Neural cell (in vitro differentiated cells): ENCODE measurements around the gene CDH4. TPM values are rescaled to one million over a fixed set of nuclear protein-coding genes. Genes with fewer than 3 reads are reported as not detected.

Source experiments
- H2AFZ ChIP-seq: fragments of 200-600, 300-800 bp; sonication (generic), shearing (Covaris generic); 2 replicates; pipeline ENCODE4 v1.6.0; 2014; ENCODE audit warnings: low read depth, mild to moderate bottlenecking, antibody characterized with exemption, low read length, moderate library complexity
- H3F3A ChIP-seq: fragments of 200-600 bp; shearing (Covaris generic); 2 replicates; pipeline ENCODE4 v1.6.1; 2016; ENCODE audit warnings: mild to moderate bottlenecking, moderate library complexity, mixed read lengths, antibody characterized with exemption, low read length; ENCODE audit not compliant: insufficient read depth, poor library complexity, severe bottlenecking
- H3K27ac ChIP-seq: fragments of 200-600, 300-800 bp; sonication (generic), shearing (Covaris generic); 2 replicates; pipeline ENCODE4 v1.5.1; 2014; ENCODE audit warnings: mild to moderate bottlenecking, low read length, moderate library complexity
- H3K27me3 ChIP-seq: fragments of 300-800, 200-600 bp; sonication (generic), shearing (Covaris generic); 2 replicates; pipeline ENCODE4 v1.6.0; 2014; ENCODE audit warnings: mild to moderate bottlenecking, low read depth, low read length, moderate library complexity; ENCODE audit not compliant: insufficient read depth
- H3K36me3 ChIP-seq: fragments of 300-800, 200-600 bp; sonication (generic), shearing (Covaris generic); 2 replicates; pipeline ENCODE4 v1.5.1; 2014; ENCODE audit warnings: mild to moderate bottlenecking, antibody characterized with exemption, low read length, moderate library complexity; ENCODE audit not compliant: insufficient read depth
- H3K4me2 ChIP-seq: fragments of 300-800, 200-600 bp; sonication (generic), shearing (Covaris generic); 2 replicates; pipeline ENCODE4 v1.6.0; 2014; ENCODE audit warnings: mild to moderate bottlenecking, low read length
- H3K4me3 ChIP-seq: fragments of 300-800, 200-600 bp; sonication (generic), shearing (Covaris generic); 2 replicates; pipeline ENCODE4 v1.5.1; 2014; ENCODE audit warnings: mild to moderate bottlenecking, low read length, moderate library complexity
- H3K79me2 ChIP-seq: fragments of 200-600 bp; shearing (Covaris generic); replicated peaks from 2 replicates; pipeline ENCODE4 v1.6.0; 2014; ENCODE audit warnings: mild to moderate bottlenecking, low read length, moderate library complexity; ENCODE audit not compliant: insufficient read depth
- H3K9ac ChIP-seq: fragments of 300-800, 200-600 bp; sonication (generic), shearing (Covaris generic); 2 replicates; pipeline ENCODE4 v1.6.1; 2016; ENCODE audit warnings: mild to moderate bottlenecking, low read length, mixed read lengths
- H3K9me2 ChIP-seq: fragments of 200-600 bp; shearing (Covaris generic); 2 replicates; pipeline ENCODE4 v1.6.1; 2016; ENCODE audit warnings: mild to moderate bottlenecking, low read length, mixed read lengths; ENCODE audit not compliant: insufficient read depth
- H3K9me3 ChIP-seq: fragments of 200-600, 300-800 bp; sonication (generic), shearing (Covaris generic); 2 replicates; pipeline ENCODE4 v1.6.1; 2016; ENCODE audit warnings: mild to moderate bottlenecking, mixed run types, low read length, moderate library complexity, mixed read lengths
- H4K20me1 ChIP-seq: fragments of 200-600 bp; shearing (Covaris generic); 2 replicates; pipeline ENCODE4 v1.6.1; 2016; ENCODE audit warnings: mild to moderate bottlenecking, mixed run types; ENCODE audit not compliant: insufficient read depth
- CTCF ChIP-seq: fragments of 450-650 bp; IDR thresholded peaks from 2 replicates; pipeline ENCODE4 v1.5.1; 2014; ENCODE audit warnings: antibody characterized with exemption, mild to moderate bottlenecking, moderate library complexity; ENCODE audit not compliant: poor library complexity, severe bottlenecking
- EP300 ChIP-seq: fragments of 450-650 bp; conservative IDR thresholded peaks from 2 replicates; pipeline ENCODE4 v1.6.1; 2014; ENCODE audit warnings: antibody characterized with exemption, mild to moderate bottlenecking, moderate library complexity; ENCODE audit not compliant: poor library complexity, severe bottlenecking
- EZH2 ChIP-seq: fragments of 200-600, 300-800 bp; shearing (Covaris generic), sonication (generic); IDR thresholded peaks from 2 replicates; pipeline ENCODE4 v1.6.1; 2014; ENCODE audit warnings: antibody characterized with exemption, low read length, borderline replicate concordance, mild to moderate bottlenecking; ENCODE audit not compliant: insufficient read depth, poor library complexity, severe bottlenecking
- MXI1 ChIP-seq: fragments of 450-650 bp; conservative IDR thresholded peaks from 2 replicates; pipeline ENCODE4 v1.6.1; 2014; ENCODE audit warnings: antibody characterized with exemption, mild to moderate bottlenecking; ENCODE audit not compliant: poor library complexity, severe bottlenecking
- POLR2AphosphoS5 ChIP-seq: IDR thresholded peaks from 2 replicates; pipeline ENCODE4 v1.6.1; 2012
- RAD21 ChIP-seq: fragments of 450-650 bp; conservative IDR thresholded peaks from 2 replicates; pipeline ENCODE4 v1.6.1; 2014; ENCODE audit warnings: antibody characterized with exemption, mild to moderate bottlenecking, moderate library complexity
- SMC3 ChIP-seq: fragments of 450-650 bp; conservative IDR thresholded peaks from 2 replicates; pipeline ENCODE4 v1.6.1; 2014; ENCODE audit warnings: antibody characterized with exemption, mild to moderate bottlenecking, moderate library complexity; ENCODE audit not compliant: poor library complexity
- TAF1 ChIP-seq: IDR thresholded peaks from 2 replicates; pipeline ENCODE4 v1.6.1; 2012; ENCODE audit warnings: low read depth
- polyA plus RNA-seq: library from polyadenylated mRNA; depleted of rRNA; stranded (reverse); fragments of >200 nt; gene quantifications from 2 replicates; pipeline ENCODE4 v1.2.3, GENCODE V29; 2014
- TF ChIP-seq, protein P1 (sequence below): IDR thresholded peaks from 2 replicates; pipeline ENCODE4 v1.6.1; 2012; ENCODE audit warnings: borderline replicate concordance

Gene CDH4
- polyA plus RNA-seq, 1 donor from 2014 or later, result 24.6 TPM

DNA sequence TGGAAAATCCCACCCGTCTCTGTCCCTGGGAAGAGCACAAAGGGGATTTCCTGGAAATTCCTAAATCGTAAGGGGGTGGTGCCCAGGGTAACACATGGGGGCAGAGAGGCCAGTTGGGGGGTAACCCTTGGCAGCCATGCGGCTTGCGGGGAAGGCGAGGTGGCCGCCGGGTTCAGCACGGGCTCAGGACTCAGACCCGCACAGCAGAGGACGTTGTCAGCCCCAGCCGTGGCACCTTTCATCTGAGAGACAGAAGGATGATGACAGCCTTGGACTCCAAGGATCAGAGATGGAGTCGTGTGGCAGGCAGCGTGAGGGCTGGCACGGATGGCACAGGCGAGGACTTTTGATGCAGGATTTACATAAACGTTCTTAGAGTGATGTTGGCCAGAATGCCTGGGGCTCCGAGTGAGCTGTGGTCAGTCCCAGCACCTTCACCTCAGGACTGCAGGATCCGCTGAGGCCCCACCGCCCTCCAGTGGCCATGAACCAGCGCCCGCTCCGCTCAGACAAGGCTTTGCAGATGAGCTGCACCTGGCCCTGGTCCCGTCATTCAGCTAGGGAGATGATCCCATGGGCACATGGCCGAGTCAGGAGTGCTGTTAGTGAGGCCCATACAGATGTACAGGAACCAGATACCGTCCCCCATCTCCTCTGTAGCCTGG lies 623.3 kb downstream of the CDH4 start:
- no peaks in the 10 kb centered on the region for H3K36me3 ChIP-seq
- TF ChIP-seq EZH2, result no peak
- TF ChIP-seq RAD21, result no peak
- no peak for TF ChIP-seq SMC3
- TF ChIP-seq CTCF, result no peak
- TF ChIP-seq EP300, result no peak
- no peak for TF ChIP-seq POLR2AphosphoS5
- TF ChIP-seq MXI1, result no peak
- no peak for TF ChIP-seq TAF1
- TF ChIP-seq, protein P1, sequence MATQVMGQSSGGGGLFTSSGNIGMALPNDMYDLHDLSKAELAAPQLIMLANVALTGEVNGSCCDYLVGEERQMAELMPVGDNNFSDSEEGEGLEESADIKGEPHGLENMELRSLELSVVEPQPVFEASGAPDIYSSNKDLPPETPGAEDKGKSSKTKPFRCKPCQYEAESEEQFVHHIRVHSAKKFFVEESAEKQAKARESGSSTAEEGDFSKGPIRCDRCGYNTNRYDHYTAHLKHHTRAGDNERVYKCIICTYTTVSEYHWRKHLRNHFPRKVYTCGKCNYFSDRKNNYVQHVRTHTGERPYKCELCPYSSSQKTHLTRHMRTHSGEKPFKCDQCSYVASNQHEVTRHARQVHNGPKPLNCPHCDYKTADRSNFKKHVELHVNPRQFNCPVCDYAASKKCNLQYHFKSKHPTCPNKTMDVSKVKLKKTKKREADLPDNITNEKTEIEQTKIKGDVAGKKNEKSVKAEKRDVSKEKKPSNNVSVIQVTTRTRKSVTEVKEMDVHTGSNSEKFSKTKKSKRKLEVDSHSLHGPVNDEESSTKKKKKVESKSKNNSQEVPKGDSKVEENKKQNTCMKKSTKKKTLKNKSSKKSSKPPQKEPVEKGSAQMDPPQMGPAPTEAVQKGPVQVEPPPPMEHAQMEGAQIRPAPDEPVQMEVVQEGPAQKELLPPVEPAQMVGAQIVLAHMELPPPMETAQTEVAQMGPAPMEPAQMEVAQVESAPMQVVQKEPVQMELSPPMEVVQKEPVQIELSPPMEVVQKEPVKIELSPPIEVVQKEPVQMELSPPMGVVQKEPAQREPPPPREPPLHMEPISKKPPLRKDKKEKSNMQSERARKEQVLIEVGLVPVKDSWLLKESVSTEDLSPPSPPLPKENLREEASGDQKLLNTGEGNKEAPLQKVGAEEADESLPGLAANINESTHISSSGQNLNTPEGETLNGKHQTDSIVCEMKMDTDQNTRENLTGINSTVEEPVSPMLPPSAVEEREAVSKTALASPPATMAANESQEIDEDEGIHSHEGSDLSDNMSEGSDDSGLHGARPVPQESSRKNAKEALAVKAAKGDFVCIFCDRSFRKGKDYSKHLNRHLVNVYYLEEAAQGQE, result no peak
- no peaks in the 10 kb centered on the region for H3K9me3 ChIP-seq
- H3F3A ChIP-seq, result no peaks in the 10 kb centered on the region
- H3K4me3 ChIP-seq, result no peak overlapping the region
- no peaks in the 10 kb centered on the region for H3K79me2 ChIP-seq
- no peak overlapping the region for H3K4me2 ChIP-seq
- no peak overlapping the region for H3K27ac ChIP-seq
- H4K20me1 ChIP-seq, result no peaks in the 10 kb centered on the region
- no peaks in the 10 kb centered on the region for H3K9me2 ChIP-seq
- no peak overlapping the region for H2AFZ ChIP-seq
- no peak overlapping the region for H3K9ac ChIP-seq
- H3K27me3 ChIP-seq, result no peaks in the 10 kb centered on the region

GRCh38 chr20:61875996-61876395 lies 623.9 kb downstream of the CDH4 start:
- Histone ChIP-seq H4K20me1 (no peaks in the 10 kb centered on the region), H3K9me2 (no peaks in the 10 kb centered on the region), H3K27ac (no peak overlapping the region), H3K4me2 (no peak overlapping the region), H3K4me3 (no peak overlapping the region), H3F3A (no peaks in the 10 kb centered on the region), H3K36me3 (no peaks in the 10 kb centered on the region), H3K9me3 (no peaks in the 10 kb centered on the region), H2AFZ (no peak overlapping the region), H3K27me3 (no peaks in the 10 kb centered on the region), H3K9ac (no peak overlapping the region), H3K79me2 (no peaks in the 10 kb centered on the region)
- TF ChIP-seq SMC3 (no peak), CTCF (no peak), RAD21 (no peak), EP300 (no peak), POLR2AphosphoS5 (no peak), MXI1 (no peak), TAF1 (no peak), EZH2 (no peak)
- TF ChIP-seq, protein P1, result no peak
